HG02885 (cell line): ENCODE measurements around the gene SENP2.

Experiments
- ATAC-seq: cut with Tn5 transposase; IDR thresholded peaks from one replicate; pipeline ENCODE4 v1.9.1; 2021; ENCODE audit warnings: mild to moderate bottlenecking; ENCODE audit not compliant: unreplicated experiment, poor library complexity

Gene SENP2

GRCh38 chr3:185667574-185667973, 81.5 kb downstream of the SENP2 start:
- ATAC-seq: no peak

DNA sequence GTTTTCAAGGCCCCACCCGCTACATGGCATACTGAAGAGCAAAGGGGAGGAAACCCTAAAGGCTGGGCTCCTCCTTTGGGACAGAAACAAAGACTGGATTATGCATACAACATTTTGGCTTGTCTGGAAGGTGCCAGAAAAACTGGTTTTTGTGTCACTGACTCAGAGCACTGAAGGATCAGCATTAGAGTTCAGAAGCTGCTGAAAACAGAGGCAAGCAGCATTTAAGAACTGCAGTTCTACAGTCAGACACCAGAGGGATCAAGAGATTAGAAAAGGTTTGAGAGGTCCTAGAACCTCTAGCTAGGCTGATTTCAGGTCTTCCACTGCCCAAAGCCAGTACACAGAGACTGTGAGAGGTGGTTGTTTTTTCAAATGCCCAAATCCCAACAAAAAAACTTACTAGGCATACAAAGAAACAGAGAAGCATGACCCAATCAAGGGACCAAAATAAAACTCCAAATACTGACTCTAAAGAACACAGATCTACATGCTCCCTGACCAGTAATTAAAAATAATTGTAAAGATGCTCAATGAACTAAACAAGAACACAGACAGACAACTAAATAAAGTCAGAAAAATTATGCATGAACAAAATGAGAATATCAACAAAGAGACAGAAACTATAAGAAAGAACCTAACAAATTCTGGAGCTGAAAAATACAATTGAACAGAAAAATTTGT, 91.2 kb downstream of the SENP2 start:
- ATAC-seq: no peak

GRCh38 chr3:185678027-185678426, 91.9 kb downstream of the SENP2 start:
- no peak for ATAC-seq

DNA sequence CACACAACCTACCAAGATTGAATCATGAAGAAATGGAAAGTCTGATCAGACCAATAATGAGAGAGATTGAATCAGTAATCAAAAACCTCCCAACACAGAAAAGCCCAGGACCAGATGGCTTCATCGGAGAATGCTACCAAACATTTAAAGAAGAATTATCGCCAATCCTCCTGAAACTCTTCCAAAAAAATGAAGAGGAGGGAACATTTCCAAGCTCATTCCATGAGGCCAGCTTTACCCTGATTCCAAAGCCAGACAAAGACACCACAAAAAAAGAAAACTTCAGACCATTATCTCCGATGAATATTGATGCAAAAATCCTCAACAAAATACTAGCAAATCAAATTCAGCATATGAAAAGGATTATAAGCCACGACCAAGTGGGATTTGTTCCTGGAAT, 94.1 kb downstream of the SENP2 start:
- no peak for ATAC-seq
